ENCODE data around the gene MAN2B2.

Gene MAN2B2

GRCh38 chr4:6568148-6568547 is 6.8 kb upstream of the MAN2B2 start:
- no peak for DNase-seq (ENCODE audit: low read depth in 2 of 2)

DNA sequence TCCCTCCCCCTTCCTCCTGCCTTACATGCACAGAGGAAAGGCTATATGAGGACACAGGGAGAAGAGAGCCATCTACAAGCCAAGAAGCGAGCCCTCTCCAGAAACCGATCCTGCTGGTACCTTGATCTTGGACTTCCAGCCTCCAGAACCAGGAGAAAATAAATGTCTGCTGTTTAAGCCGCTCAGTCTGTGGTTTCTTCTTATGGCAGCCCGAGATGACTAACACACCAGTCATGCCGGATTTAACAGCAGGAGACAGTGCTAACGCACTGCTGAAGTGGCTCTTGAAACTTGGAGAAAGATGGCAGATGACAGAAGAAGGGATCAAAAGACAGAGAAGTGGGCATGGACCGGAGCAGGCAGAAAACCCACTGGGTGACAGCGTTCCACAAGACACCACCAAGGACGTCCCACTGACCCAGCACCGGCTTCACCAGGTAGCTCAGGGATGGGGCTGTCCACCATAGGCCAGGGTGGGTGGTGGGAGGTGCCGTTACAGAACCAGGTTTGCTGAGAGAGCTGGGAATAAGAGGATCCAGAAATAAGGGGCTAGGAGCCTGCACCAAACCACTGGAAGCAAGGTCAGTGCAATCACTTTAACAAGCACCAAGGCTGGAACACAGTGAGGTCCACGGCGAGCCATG is 6.2 kb upstream of the MAN2B2 start:
- no peak for DNase-seq (ENCODE audit: low read depth in 2 of 2)

GRCh38 chr4:6571608-6572007 is 3.4 kb upstream of the MAN2B2 start:
- no peak for DNase-seq (ENCODE audit: low read depth in 2 of 2)

DNA sequence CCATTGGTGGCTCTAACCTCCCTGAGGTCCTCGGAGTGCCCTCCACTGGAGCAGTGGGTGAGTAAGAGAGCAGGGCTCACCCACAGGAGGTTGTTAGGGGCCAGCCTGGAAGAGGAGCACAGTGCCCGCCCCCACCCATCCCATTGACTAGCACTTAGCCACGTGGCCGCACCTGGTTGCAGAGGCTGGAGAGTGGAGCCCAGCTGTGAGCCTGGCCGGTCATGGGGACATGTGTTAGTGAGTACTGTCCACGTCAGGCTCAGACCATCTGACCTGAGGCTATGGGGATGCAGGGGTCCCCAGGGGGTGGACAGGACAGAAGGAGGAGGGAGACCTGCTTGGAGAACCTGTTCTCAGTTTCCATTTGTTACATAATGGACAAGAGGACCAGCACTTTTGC is 1.4 kb upstream of the MAN2B2 start:
- no peak for DNase-seq (ENCODE audit: low read depth in 2 of 2)

GRCh38 chr4:6573986-6574746 is 823 bp upstream of the MAN2B2 start:
- no peak for DNase-seq (ENCODE audit: low read depth in 2 of 2)

DNA sequence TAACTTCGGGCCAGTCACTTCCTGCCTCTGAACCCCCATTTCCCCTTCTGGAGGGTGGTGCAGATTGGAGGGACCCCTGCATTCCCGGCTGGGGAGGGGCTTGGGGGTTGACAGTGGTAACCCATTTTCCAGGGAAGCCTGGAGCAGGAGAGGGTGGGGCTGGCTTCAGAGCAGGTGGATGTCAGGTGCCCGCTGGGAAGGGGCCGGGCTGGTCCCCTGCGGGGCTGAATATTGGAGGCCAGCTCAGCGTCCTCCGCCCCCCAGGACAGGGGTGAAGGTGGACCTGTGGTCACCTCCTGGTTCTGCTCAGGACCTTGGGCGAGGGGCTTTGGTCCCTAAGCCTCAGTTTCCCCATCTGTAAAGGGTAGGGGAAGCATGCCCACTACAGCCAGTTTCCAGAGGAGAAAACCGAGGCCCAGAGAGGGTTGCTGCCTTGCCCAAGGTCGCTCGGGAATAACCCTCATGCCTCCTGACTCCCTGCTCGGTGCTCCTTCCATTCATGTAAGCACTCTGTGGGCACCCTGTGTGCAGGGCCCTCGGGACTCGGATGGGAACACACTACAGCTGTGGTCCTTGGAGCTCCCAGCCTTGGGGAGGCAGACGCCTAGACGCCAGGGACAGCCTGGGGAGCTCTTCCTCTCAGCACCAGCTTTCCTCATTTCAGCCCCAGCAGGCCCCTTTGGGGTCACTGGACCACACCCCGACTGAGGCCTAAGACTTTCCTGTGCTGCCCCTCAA is 683 bp downstream of the MAN2B2 start:
- no peak for DNase-seq (ENCODE audit: low read depth in 2 of 2)

- DNase-seq (ENCODE audit: low read depth in 2 of 2), result no peak
Observed at GRCh38 chr4:6576512-6576911, 1.5 kb downstream of the MAN2B2 start.

- no peak for DNase-seq (ENCODE audit: low read depth in 2 of 2)
Observed at GRCh38 chr4:6576932-6577331, 1.9 kb downstream of the MAN2B2 start.

- no peak for DNase-seq (ENCODE audit: low read depth in 2 of 2)
Observed at GRCh38 chr4:6577409-6577808, 2.4 kb downstream of the MAN2B2 start.

DNA sequence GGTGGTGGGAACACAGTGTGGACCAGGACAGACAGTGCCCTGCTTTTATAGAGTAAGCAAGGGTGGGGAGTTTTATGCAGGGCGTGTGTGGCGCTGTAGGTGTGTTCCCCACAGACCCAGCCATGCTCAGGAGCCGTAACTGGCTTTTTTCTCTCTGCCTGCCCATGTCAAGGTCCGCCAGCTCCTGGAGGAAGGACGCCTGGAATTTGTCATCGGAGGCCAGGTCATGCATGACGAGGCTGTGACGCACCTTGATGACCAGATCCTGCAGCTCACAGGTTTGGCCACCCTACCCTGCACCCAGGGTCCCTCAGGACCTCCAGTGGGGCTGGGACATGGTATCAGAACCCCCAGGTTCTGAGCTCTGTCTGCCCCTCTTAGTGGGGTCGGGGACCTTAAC is 3.2 kb downstream of the MAN2B2 start:
- DNase-seq (ENCODE audit: low read depth in 2 of 2), result no peak

GRCh38 chr4:6580353-6580752 is 5.4 kb downstream of the MAN2B2 start:
- DNase-seq (ENCODE audit: low read depth in 2 of 2), result no peak

- DNase-seq (ENCODE audit: low read depth in 2 of 2), result no peak
Observed at GRCh38 chr4:6581566-6582121, 6.7 kb downstream of the MAN2B2 start.

- DNase-seq (ENCODE audit: low read depth in 2 of 2), result no peak
Observed at GRCh38 chr4:6582889-6583490, 8.0 kb downstream of the MAN2B2 start.

- no peak for DNase-seq (ENCODE audit: low read depth in 2 of 2)
Observed at GRCh38 chr4:6584865-6585264, 9.9 kb downstream of the MAN2B2 start.

DNA sequence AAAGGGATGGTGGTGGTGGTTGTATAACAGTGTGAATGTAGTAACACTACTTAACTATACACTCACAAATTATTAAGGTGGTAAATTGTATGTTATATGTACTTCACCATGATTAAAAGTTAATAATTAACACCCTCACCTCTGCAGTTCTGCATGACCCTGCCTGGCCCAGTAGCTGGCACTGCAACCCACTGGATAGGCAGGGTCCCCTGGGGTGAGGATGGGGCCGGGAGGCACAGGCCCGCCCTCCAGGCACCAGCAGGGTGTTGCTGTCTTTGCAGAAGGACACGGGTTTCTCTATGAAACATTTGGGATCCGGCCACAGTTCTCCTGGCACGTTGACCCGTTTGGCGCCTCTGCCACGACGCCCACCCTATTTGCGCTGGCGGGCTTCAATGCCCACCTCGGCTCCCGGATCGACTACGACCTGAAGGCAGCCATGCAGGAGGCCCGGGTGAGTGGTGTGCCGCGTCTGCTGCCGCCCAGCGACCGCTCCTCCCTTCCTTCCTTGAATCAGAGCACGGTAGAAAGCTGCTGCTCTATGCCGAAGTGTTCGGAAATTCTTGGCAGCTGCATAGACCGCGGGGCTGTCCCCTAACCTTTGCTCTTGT is 11.8 kb downstream of the MAN2B2 start:
- no peak for DNase-seq (ENCODE audit: low read depth in 2 of 2)

- no peak for DNase-seq (ENCODE audit: low read depth in 2 of 2)
Observed at GRCh38 chr4:6589444-6589843, 14.5 kb downstream of the MAN2B2 start.

DNA sequence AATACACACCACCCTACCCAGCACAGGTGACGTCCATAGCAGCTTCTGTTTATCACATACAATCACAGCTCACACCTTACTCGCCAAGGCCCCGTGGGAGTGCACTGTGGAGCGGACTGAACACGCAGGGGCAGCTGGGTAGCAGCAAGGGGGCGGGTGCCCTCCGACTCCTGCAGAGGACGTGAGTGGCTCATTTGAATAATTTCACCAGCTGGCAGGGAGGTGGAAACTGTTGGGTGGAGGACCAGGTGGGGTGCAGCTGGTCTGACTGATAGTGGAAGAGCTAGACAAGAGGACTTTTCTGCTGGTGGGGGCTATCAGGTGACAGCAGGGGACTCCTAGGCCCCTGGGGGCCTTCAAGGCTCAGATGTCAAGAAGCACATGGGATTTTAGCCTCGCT is 16.3 kb downstream of the MAN2B2 start:
- DNase-seq (ENCODE audit: low read depth in 2 of 2), result no peak

- DNase-seq (ENCODE audit: low read depth in 2 of 2), result no peak
Observed at GRCh38 chr4:6591781-6592180, 16.8 kb downstream of the MAN2B2 start.

GRCh38 chr4:6592804-6593563 is 18.0 kb downstream of the MAN2B2 start:
- DNase-seq (ENCODE audit: low read depth in 2 of 2), result no peak

GRCh38 chr4:6594341-6594740 is 19.4 kb downstream of the MAN2B2 start:
- DNase-seq (ENCODE audit: low read depth in 2 of 2), result no peak

GRCh38 chr4:6594826-6595355 is 19.9 kb downstream of the MAN2B2 start:
- no peak for DNase-seq (ENCODE audit: low read depth in 2 of 2)

Measured in stimulated activated CD8-positive, alpha-beta memory T cell treated with anti-CD3 and anti-CD28 coated beads, Interleukin-15, amount 100 ng/mL, for 4 hours (primary cell).